ENCODE data around the gene ARAP1. TPM values are rescaled to one million over a fixed set of nuclear protein-coding genes. Genes with fewer than 3 reads are reported as not detected.
A peak's percentile ranks its signal among the peaks of the same experiment; 100 is the strongest.

The ARAP1 gene
- total RNA-seq, 2 donors from 2014 or later, result 74.4 to 88.3 TPM

GRCh38 chr11:72780296-72781062 is 28.3 kb upstream of the ARAP1 start:
- peaks cover 14% of the 10 kb centered on the region for H3K27me3 ChIP-seq (ENCODE audit: control insufficient read depth, insufficient read depth, low read length, poor library complexity, severe bottlenecking)
- Mint-ChIP-seq H3K36me3 (ENCODE audit: low read depth) (peaks cover 4% of the 10 kb centered on the region), H3K27me3 (ENCODE audit: insufficient read depth) (peaks cover 7% of the 10 kb centered on the region), H3K4me1 (peaks cover 11% of the 10 kb centered on the region), H3K9me3 (no peaks in the 10 kb centered on the region), H3K27ac (no peak overlapping the region), H3K4me3 (peak overlapping the region; percentile 65)
- WGBS, 2 experiments (ENCODE audit: insufficient coverage in 1 of 2, insufficient read length in 1 of 2), result 78 to 88% methylated on average over 8 to 10 of the region's 10 CpGs
- H3K4me3 ChIP-seq (ENCODE audit: low read length), result peak overlapping the region; percentile 69
- peaks cover 4% of the 10 kb centered on the region for H3K4me1 ChIP-seq (ENCODE audit: control insufficient read depth, insufficient read depth, low read length)
- H3K27ac ChIP-seq (ENCODE audit: low read depth, low read length), result no peak overlapping the region
- no peak for TF ChIP-seq CTCF (conservative IDR thresholded peaks at IDR 0.05)
- no peaks in the 10 kb centered on the region for H3K9me3 ChIP-seq (ENCODE audit: control insufficient read depth, low read length)
- H3K9ac ChIP-seq (ENCODE audit: extremely low read depth, low read length, poor library complexity, severe bottlenecking), result no peak overlapping the region
- no peaks in the 10 kb centered on the region for H3K36me3 ChIP-seq (ENCODE audit: control insufficient read depth, insufficient read depth, low read length)
- peak; percentile 51 for DNase-seq

GRCh38 chr11:72779495-72780128 is 27.4 kb upstream of the ARAP1 start:
- Histone ChIP-seq H3K27me3 (ENCODE audit: control insufficient read depth, insufficient read depth, low read length, poor library complexity, severe bottlenecking) (peaks cover 14% of the 10 kb centered on the region), H3K4me1 (ENCODE audit: control insufficient read depth, insufficient read depth, low read length) (peaks cover 4% of the 10 kb centered on the region), H3K27ac (ENCODE audit: low read depth, low read length) (no peak overlapping the region), H3K9me3 (ENCODE audit: control insufficient read depth, low read length) (no peaks in the 10 kb centered on the region), H3K36me3 (ENCODE audit: control insufficient read depth, insufficient read depth, low read length) (no peaks in the 10 kb centered on the region), H3K4me3 (ENCODE audit: low read length) (no peak overlapping the region), H3K9ac (ENCODE audit: extremely low read depth, low read length, poor library complexity, severe bottlenecking) (no peak overlapping the region)
- H3K27me3 Mint-ChIP-seq (ENCODE audit: insufficient read depth), result peaks cover 7% of the 10 kb centered on the region
- DNase-seq, result no peak
- peaks cover 11% of the 10 kb centered on the region for H3K4me1 Mint-ChIP-seq
- H3K36me3 Mint-ChIP-seq (ENCODE audit: low read depth), result peaks cover 5% of the 10 kb centered on the region
- no peak for TF ChIP-seq CTCF (conservative IDR thresholded peaks at IDR 0.05)
- no peaks in the 10 kb centered on the region for H3K9me3 Mint-ChIP-seq
- WGBS, 2 experiments (ENCODE audit: insufficient coverage in 1 of 2, insufficient read length in 1 of 2), result 89 to 90% methylated on average over 3 to 4 of the region's 4 CpGs
- H3K4me3 Mint-ChIP-seq, result peak overlapping the region; percentile 65
- no peak overlapping the region for H3K27ac Mint-ChIP-seq

- DNase-seq, result peak; percentile 53
- no peak overlapping the region for H3K9ac ChIP-seq (ENCODE audit: extremely low read depth, low read length, poor library complexity, severe bottlenecking)
- peaks cover 14% of the 10 kb centered on the region for H3K27me3 ChIP-seq (ENCODE audit: control insufficient read depth, insufficient read depth, low read length, poor library complexity, severe bottlenecking)
- no peak overlapping the region for H3K4me3 Mint-ChIP-seq
- H3K9me3 Mint-ChIP-seq, result no peaks in the 10 kb centered on the region
- H3K4me3 ChIP-seq (ENCODE audit: low read length), result no peak overlapping the region
- TF ChIP-seq CTCF (conservative IDR thresholded peaks at IDR 0.05), result no peak
- 87 to 100% methylated on average over 3 to 7 of the region's 7 CpGs for WGBS, 2 experiments (ENCODE audit: insufficient coverage in 1 of 2, insufficient read length in 1 of 2)
- H3K4me1 Mint-ChIP-seq, result peaks cover 11% of the 10 kb centered on the region
- peaks cover 7% of the 10 kb centered on the region for H3K27me3 Mint-ChIP-seq (ENCODE audit: insufficient read depth)
- H3K4me1 ChIP-seq (ENCODE audit: control insufficient read depth, insufficient read depth, low read length), result peaks cover 4% of the 10 kb centered on the region
- no peak overlapping the region for H3K27ac Mint-ChIP-seq
- H3K36me3 Mint-ChIP-seq (ENCODE audit: low read depth), result peaks cover 5% of the 10 kb centered on the region
- no peaks in the 10 kb centered on the region for H3K36me3 ChIP-seq (ENCODE audit: control insufficient read depth, insufficient read depth, low read length)
- H3K27ac ChIP-seq (ENCODE audit: low read depth, low read length), result no peak overlapping the region
- H3K9me3 ChIP-seq (ENCODE audit: control insufficient read depth, low read length), result no peaks in the 10 kb centered on the region
Measured at GRCh38 chr11:72778535-72779494, 26.6 kb upstream of the ARAP1 start.

Measured in endodermal cell (in vitro differentiated cells).